ENCODE measurements around the gene CYP24A1. TPM values are rescaled to one million over a fixed set of nuclear protein-coding genes. Genes with fewer than 3 reads are reported as not detected.

CYP24A1 gene
- polyA plus RNA-seq, 1 of the 3 experiments (the other 2 are of a cell fraction): 8.8 TPM

- H4K20me1 ChIP-seq (ENCODE audit: insufficient read depth): no peaks in the 10 kb centered on the region
- DNase-seq: no peak
- no peaks in the 10 kb centered on the region for H3K36me3 ChIP-seq (replicated peaks in 1 of 2; ENCODE audit: control insufficient read depth in 1 of 2, insufficient read depth in 2 of 2, low read length in 1 of 2)
- no peak overlapping the region for H2AFZ ChIP-seq (ENCODE audit: low read depth)
- no peaks in the 10 kb centered on the region for H3K79me2 ChIP-seq (ENCODE audit: insufficient read depth)
- peaks cover 5 to 10% of the 10 kb centered on the region in 2 experiments; a peak in 2 of 4 replicates for H3K4me1 ChIP-seq (ENCODE audit: control insufficient read depth in 1 of 2, insufficient read depth in 2 of 2, low read depth in 1 of 2, low read length in 1 of 2)
- H3K4me3 ChIP-seq (ENCODE audit: low read depth in 2 of 2, low read length in 1 of 2): no peak overlapping the region
- H3F3A ChIP-seq (replicated peaks; ENCODE audit: insufficient read depth): peaks cover 15% of the 10 kb centered on the region
- no peak overlapping the region for H3K27ac ChIP-seq (ENCODE audit: low read depth in 2 of 2, low read length in 1 of 2)
- CTCF ChIA-PET: interaction anchor here (1.3 kb wide), 1 partner anchor 32 kb away, joined by 6 read pairs; no protein-coding TSS in a partner anchor
- no peak overlapping the region for H3K9ac ChIP-seq
- H3K9me3 ChIP-seq: no peaks in the 10 kb centered on the region
- POLR2A ChIA-PET: no interaction called here
- 18% methylated on average over 11 of the region's 11 CpGs for WGBS (ENCODE audit: low lambda C conversion rate)
- H3K27me3 ChIP-seq (ENCODE audit: insufficient read depth): peaks cover 11% of the 10 kb centered on the region; the same call in 1 of the 2 replicates
- TF ChIP-seq CHD2 (IDR thresholded peaks at IDR 0.05; ENCODE audit: low read length, partially characterized antibody) (no peak), TCF12 (IDR thresholded peaks at IDR 0.05) (no peak), NFIC (IDR thresholded peaks at IDR 0.05; ENCODE audit: borderline replicate concordance) (peak; percentile 64), EP300 (IDR thresholded peaks at IDR 0.05; ENCODE audit: borderline replicate concordance in 1 of 2, low read depth in 1 of 2, low read length in 1 of 2) (0 out of 4 replicates have a peak, but pooled peaks of 1 of the 2 experiments have one; percentile 8)
- H3K9me2 ChIP-seq: no peaks in the 10 kb centered on the region
- 0 out of 2 replicates have a peak overlapping the region, but pooled peaks have one; percentile 26 for H3K4me2 ChIP-seq
These were observed 5.6 kb downstream of the CYP24A1 start for GRCh38 chr20:54167909-54168872.

- H3K36me3 ChIP-seq (replicated peaks in 1 of 2; ENCODE audit: control insufficient read depth in 1 of 2, insufficient read depth in 2 of 2, low read length in 1 of 2): no peaks in the 10 kb centered on the region
- 72% methylated on average over 7 of the region's 7 CpGs for WGBS (ENCODE audit: low lambda C conversion rate)
- no peak overlapping the region for H3K4me3 ChIP-seq (ENCODE audit: low read depth in 2 of 2, low read length in 1 of 2)
- 0 out of 2 replicates have a peak, but pooled peaks cover under 1% of the 10 kb centered on the region for H3K27me3 ChIP-seq (ENCODE audit: insufficient read depth)
- peaks cover 11% of the 10 kb centered on the region for H3F3A ChIP-seq (replicated peaks; ENCODE audit: insufficient read depth)
- no peaks in the 10 kb centered on the region for H3K79me2 ChIP-seq (ENCODE audit: insufficient read depth)
- no peaks in the 10 kb centered on the region for H4K20me1 ChIP-seq (ENCODE audit: insufficient read depth)
- ChIA-PET POLR2A (no interaction called here), CTCF (interaction anchor here (1.0 to 1.3 kb wide), 2 partner anchors 10 to 33 kb away, joined by 3 to 6 read pairs; no protein-coding TSS in a partner anchor)
- no peak overlapping the region for H3K27ac ChIP-seq (ENCODE audit: low read depth in 2 of 2, low read length in 1 of 2)
- no peaks in the 10 kb centered on the region for H3K9me3 ChIP-seq
- DNase-seq: no peak
- no peak overlapping the region for H2AFZ ChIP-seq (ENCODE audit: low read depth)
- peaks cover 0 to 10% of the 10 kb centered on the region in 2 experiments; a peak in 2 of 4 replicates for H3K4me1 ChIP-seq (ENCODE audit: control insufficient read depth in 1 of 2, insufficient read depth in 2 of 2, low read depth in 1 of 2, low read length in 1 of 2)
- H3K9me2 ChIP-seq: no peaks in the 10 kb centered on the region
- H3K4me2 ChIP-seq: no peak overlapping the region
- no peak overlapping the region for H3K9ac ChIP-seq
- TF ChIP-seq ELF1 (IDR thresholded peaks at IDR 0.05) (no peak), USF1 (IDR thresholded peaks at IDR 0.05; ENCODE audit: borderline replicate concordance, low read depth) (no peak), FOSL2 (IDR thresholded peaks at IDR 0.05; ENCODE audit: borderline replicate concordance, low read depth) (no peak), YY1 (IDR thresholded peaks at IDR 0.05; ENCODE audit: low read depth) (no peak), MXI1 (IDR thresholded peaks at IDR 0.05; ENCODE audit: low read depth, low read length) (no peak), CTCF (IDR thresholded peaks at IDR 0.05) (no peak), SMC3 (IDR thresholded peaks at IDR 0.05; ENCODE audit: low read depth, low read length) (no peak), MAX (IDR thresholded peaks at IDR 0.05; ENCODE audit: low read depth) (no peak), FOXM1 (IDR thresholded peaks at IDR 0.05; ENCODE audit: low read depth) (no peak), NFIC (IDR thresholded peaks at IDR 0.05; ENCODE audit: borderline replicate concordance) (no peak), JUND (IDR thresholded peaks at IDR 0.05) (no peak), RAD21 (IDR thresholded peaks at IDR 0.05; ENCODE audit: low read length) (no peak), USF2 (IDR thresholded peaks at IDR 0.05; ENCODE audit: borderline replicate concordance, low read depth, low read length) (no peak), RCOR1 (IDR thresholded peaks at IDR 0.05; ENCODE audit: low read length) (no peak)
These were observed 6.7 kb downstream of the CYP24A1 start for GRCh38 chr20:54166987-54167662.

Measured in SK-N-SH (cell line).